ENCODE measurements around the gene OTUD7B.
"Not testable (repeated sequence)": the region's sequence is repeated elsewhere in the genome, so short reads cannot be mapped to it uniquely, and the experiment has no call there.

OTUD7B gene

DNA sequence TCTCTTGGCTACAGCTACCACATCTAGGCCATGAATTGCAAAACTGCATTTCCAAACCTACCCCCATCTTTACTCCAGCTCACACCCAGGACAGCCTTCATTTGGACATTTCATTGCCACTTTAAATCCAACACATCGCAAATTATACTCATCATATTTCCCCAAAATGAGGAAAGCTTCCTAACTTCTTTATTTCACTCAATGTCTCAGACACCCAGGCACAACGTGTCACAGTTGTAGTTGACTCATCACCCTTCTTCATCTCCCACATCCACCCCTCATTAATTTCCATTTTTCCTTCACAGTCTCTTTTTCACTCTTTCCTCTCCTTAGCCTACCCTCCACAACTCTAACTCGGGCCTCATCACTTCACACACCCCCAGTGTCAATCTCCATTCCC is 6.7 kb downstream of the OTUD7B start:
- DNase-seq (ENCODE audit: low spot score) = no peak

DNA sequence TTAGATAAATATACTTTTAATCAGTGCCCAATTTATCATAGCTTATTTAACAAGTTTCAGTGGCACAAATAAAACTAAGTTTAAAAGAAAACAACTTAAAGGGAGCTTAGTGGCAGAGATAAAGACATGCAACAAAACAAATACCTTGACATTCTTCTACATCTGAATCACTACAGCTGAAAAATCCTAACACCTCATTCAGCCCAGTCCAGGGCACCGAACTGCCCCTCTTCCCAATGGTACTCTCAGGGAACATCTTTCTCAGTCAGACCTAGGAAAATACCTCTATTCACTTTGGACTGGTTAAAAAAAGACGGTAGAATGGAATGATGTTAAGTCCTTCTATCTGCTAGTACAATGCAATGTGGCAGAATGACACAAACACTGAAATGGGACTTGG is 8.3 kb downstream of the OTUD7B start:
- no peak for DNase-seq (ENCODE audit: low spot score)

- DNase-seq (ENCODE audit: low spot score) = no peak
Observed at GRCh38 chr1:150001415-150001814, 9.1 kb downstream of the OTUD7B start.

- no peak for DNase-seq (ENCODE audit: low spot score)
Observed at GRCh38 chr1:149997585-149998262, 12.8 kb downstream of the OTUD7B start.

DNA sequence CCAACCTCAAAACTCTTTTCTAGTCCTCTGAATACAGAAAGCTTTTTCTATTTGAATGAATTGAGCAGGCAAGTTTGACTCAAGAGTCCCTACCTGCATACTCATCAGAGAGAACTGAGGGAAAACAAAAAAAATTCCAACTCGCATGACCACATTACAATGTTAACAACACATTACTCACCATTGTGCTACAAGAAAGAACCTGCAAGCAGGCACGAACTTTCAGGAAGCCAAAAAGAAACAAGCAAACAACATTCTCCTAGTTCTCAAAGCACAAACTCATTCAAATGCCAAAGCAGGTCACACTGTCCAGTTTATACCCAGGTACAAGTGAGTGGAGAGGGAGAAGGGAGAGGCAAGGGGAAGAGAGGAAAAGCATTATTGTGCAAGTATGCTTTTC is 14.6 kb downstream of the OTUD7B start:
- no peak for DNase-seq (ENCODE audit: low spot score)

- no peak for DNase-seq (ENCODE audit: low spot score)
Observed at GRCh38 chr1:149993764-149994163, 16.8 kb downstream of the OTUD7B start.

- no peak for DNase-seq (ENCODE audit: low spot score)
Observed at GRCh38 chr1:149993181-149993580, 17.3 kb downstream of the OTUD7B start.

DNA sequence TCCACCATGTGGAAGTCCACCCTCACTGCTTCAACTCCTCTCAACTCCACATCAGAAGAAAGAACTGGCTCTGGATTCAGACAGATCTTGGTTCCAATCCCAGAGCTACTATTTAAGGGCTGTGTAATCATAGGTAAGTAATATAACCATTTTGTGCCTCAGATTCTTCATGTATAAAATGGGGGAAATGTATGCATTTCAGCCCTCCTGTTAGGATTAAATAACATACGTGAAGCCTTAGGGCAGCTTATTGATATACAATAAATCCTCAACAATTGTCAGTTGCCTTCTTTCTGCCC is 23.3 kb downstream of the OTUD7B start:
- DNase-seq (ENCODE audit: low spot score) = no peak

- DNase-seq (ENCODE audit: low spot score) = no peak
Observed at GRCh38 chr1:149986486-149987296, 23.8 kb downstream of the OTUD7B start.

DNA sequence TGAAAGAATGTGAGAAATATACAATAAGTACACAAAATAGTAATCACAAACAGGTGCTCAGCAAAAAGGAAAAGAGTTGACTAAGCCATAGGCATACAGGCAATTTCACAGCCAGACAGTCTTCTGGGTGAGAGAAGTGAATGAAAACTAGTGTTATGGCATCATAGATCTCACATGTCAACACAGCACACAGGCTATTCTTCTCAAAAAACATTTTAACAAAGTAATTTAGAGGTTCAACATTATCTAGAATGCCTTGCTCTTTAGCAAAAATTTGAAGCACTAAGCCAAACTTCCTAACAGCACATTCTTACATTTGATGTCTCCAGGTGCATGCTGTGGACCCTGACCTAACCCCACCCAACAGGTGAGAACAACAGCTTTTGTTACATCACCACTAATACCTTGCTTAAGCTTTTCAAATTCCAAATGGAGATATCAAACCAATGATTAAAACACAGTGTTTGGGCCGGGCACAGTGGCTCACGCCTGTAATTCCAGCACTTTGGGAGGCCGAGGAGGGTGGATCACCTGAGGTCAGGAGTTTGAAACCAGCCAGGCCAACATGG is 30.5 kb downstream of the OTUD7B start:
- no peak for DNase-seq (ENCODE audit: low spot score)

GRCh38 chr1:149979245-149979971 is 31.1 kb downstream of the OTUD7B start:
- DNase-seq (ENCODE audit: low spot score) = no peak

GRCh38 chr1:149978547-149979023 is 31.9 kb downstream of the OTUD7B start:
- no peak for DNase-seq (ENCODE audit: low spot score)

GRCh38 chr1:149977345-149977744 is 33.2 kb downstream of the OTUD7B start:
- DNase-seq (ENCODE audit: low spot score) = no peak

DNA sequence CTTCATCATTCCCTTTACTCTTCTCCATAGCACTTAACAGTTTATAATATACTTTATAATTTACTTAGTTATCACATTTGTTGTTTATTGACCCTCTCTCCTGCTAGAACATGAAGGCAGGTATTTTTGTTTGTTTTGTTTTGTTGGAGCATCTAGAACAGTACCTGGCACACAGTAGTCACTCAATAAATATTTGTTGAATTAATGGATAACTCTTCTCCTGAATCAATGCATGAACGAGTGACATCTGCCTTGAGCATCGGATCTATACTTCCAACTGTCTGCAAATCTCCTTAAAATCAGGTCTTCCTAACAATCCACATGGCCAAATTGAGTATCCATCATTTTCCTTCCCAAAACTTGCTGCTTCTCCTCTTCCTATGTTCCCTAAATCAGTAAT is 38.0 kb downstream of the OTUD7B start:
- DNase-seq (ENCODE audit: low spot score) = no peak

GRCh38 chr1:149967646-149968045 is 42.9 kb downstream of the OTUD7B start:
- no peak for DNase-seq (ENCODE audit: low spot score)

- DNase-seq (ENCODE audit: low spot score) = no peak
Observed at GRCh38 chr1:149967041-149967440, 43.5 kb downstream of the OTUD7B start.

DNA sequence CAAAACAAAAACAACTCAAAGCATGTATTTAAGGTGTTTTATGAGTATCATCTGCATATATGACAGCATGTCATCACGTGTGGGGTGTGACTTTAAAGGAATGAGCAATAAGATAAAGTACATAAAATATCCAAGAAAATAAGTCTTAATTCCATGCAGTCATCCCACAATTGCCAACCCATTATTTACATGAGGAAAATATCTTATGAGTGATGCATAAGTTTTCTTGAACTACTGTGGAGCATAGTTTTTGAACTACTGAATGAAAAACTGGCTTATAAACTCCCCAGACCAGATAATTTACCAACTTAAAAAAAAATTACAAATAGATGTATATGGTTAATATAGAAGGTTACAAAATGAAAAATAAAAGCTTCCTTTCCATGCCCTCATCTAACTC is 44.1 kb downstream of the OTUD7B start:
- no peak for DNase-seq (ENCODE audit: low spot score)

- DNase-seq (ENCODE audit: low spot score) = no peak
Observed at GRCh38 chr1:149965440-149965839, 45.1 kb downstream of the OTUD7B start.

DNA sequence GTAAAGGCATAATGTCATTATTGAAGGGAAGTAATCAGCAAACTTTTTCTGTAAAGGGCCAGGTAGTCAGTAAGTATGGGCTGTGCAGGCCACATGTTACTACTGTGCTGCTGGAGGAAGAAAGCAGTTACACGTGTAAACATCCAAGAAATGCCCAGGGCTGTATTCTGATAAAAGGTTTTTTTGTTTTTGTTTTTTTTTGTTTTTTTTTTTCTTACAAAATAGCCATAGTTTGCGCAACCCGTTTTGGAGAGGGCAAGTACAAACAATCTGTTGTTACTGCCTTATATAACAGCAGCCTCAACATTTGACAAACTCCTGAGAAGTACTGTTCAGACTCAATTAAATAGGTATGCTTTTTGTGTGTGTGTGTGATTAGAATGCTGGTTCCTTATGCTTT is 47.2 kb downstream of the OTUD7B start:
- DNase-seq (ENCODE audit: low spot score) = no peak

DNA sequence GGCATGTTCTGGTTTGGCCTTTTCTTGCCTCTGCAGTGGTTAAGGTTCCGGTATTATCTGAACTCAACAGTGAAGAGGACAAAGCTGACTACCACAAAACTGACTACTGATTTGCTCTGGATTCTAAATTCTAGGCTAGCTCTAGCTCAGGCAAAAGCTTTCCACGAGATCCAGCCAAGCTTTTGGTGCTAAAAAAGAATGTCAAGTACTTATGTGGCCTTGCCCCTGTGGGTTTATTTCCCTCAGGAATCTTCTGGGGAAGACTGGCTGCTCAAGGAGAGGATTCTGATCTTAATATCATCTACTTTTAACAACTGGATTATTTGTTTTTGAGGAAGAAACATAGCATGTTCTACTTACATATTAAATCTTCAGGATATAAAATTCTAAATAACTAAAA is 47.8 kb downstream of the OTUD7B start:
- DNase-seq (ENCODE audit: low spot score) = no peak

DNA sequence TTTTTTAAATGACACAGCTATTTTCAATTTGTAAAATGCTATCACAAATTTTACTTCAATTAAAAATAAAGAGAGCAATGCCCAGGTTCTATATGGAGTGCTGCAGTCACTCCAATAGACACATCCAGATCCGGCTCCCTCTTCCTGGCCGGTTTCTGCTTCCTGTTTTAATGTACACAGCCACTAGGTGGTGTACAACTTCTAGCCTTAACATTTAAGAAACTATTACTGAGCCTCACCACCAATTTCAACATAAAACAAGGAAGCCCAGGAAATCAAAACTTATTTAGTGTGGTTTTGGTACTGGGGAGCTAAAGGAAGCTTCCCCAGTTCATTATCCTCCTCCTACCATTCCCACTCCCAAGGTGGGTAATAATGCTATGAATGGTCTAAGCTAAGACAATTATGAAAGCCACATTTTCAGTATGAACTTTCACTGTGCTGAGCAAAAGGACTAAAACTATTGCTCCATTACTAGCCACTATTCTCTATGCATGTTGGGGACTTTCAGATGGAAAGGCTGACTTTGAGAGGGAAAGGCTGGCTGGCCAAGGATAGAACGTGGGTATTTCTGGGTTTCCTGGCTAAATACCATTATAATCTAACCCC is 48.4 kb downstream of the OTUD7B start:
- peak; percentile 79 for DNase-seq (ENCODE audit: low spot score)

DNA sequence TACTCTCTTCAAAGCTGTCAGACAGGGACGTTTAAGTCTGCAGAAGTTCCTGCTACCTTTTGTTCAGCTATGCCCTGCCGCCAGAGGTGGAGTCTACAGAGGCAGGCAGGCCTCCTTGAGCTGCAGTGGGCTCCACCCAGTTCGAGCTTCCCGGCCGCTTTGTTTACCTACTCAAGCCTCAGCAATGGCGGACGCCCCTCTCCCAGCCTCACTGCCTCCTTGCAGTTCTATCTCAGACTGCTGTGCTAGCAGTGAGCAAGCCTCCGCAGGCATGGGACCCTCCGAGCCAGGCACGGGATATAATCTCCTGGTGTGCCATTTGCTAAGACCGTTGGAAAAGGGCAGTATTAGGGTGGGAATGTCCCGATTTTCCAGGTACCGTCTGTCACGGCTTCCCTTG is 53.0 kb downstream of the OTUD7B start:
- not testable (repeated sequence) for DNase-seq (ENCODE audit: low spot score)
